ENCODE data around the gene LRRC7.
"Not testable (repeated sequence)": the region's sequence is repeated elsewhere in the genome, so short reads cannot be mapped to it uniquely, and the experiment has no call there.

Gene LRRC7

DNA sequence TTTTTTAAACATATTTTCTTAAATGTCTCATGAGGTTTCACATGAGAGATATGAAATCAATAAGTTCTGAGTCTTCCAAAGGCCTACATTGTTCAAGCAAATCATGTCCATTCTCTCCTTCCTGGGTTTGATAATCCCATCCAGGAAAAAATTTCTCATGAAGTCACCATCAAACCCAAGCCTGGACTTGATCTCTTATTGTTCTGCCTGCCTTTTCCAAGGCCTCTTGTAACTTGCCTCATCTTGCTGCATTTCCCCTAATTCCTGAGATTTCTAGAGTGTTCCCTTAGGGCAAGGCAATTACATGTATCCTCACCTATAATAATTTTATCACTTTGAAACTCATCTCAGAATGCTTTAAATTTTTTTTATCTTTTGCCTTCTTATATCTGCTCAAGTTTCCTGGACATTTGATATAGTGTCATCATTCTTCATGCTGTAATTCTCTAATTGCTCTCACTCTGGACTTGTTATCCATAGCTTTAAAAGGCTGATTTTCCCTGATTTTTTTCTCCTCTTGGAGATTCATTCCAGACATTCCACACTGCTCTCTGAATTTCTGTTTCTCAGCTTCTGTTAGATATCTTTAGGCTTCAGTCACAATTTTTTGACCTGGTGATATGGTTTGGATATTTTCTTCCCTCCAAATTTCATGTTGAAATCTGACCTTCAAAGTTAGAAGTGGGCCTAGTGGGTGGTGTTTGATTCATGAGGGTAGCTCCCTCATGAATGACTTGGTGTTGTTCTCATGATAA lies 126.4 kb downstream of the LRRC7 start:
- DNase-seq (ENCODE audit: low read depth in 1 of 2, low spot score in 1 of 2): no peak

DNA sequence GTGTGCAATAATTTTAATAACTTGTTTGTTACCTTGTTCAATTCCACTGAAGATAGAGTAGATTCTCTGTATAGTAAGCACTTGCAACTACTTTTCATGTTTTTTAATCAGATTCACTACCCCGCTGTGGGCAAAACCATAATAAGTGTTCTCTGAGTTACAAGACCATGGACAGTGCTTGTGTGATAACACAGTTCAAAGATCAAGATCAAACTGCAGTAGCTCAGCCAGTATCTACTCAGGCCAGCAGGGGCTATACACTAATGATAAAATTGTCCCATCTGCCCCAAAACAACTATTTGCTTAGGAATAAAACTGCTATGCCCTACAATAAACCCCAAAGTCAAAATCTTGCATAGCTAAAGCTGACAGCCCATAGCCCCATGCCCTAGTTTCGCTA lies 129.6 kb downstream of the LRRC7 start:
- no peak for DNase-seq (ENCODE audit: low read depth in 1 of 2, low spot score in 1 of 2)

DNA sequence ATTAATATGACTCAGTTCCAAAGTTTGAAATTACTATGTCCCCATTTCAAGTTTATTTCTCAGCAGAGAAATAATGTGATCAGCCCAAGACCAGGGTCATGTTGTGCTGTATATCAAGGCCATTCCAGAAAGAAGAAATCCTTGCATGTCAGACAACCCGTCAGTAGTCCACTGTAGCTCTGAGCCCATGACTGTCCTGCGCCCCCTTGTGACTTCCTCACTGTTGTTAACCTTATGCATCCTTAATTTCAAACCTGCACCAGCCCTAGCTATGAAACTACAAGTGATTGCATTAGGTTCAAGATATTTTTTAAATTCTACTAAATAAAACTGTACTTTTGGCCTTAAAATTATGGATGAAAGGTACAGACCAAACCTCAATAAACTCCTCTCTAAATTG lies 133.0 kb downstream of the LRRC7 start:
- DNase-seq (ENCODE audit: low read depth in 1 of 2, low spot score in 1 of 2): no peak

DNA sequence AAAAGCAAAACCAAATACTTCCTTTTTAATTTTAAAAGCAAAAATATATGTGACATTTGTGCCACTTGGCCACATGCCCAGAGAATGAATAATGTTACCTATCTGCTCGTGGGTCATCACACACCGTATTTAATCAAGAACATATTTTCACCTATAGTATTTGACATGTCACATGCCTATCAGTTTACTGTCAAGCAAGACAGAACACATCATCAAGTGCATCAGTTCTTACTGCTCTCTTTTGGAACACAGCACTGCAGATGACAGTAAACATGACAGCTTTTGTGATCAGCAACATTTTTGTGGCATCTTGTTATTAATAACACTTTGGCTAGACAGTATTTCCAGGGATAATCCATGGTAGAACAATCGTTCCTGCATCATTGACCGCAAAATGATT lies 134.4 kb downstream of the LRRC7 start:
- no peak for DNase-seq (ENCODE audit: low read depth in 1 of 2, low spot score in 1 of 2)

DNA sequence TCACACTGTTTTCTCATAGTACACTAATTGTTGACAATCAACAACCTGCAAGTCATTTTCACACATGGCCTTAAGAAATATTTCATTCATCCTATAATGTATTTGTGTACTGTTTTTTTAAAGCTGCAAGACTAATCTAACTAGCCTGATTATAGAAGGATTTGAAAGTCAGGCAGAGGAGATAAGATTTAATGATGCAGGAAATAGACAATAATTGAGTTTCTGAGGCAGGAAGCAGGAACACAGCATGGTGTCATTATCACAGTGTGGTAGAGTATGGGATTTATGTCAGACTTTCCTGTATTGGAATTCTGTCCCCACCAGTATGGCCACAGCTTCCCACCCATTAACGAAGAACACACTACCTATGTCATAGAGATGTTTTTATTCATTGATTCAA lies 138.8 kb downstream of the LRRC7 start:
- DNase-seq (ENCODE audit: low read depth in 1 of 2, low spot score in 1 of 2): no peak

DNA sequence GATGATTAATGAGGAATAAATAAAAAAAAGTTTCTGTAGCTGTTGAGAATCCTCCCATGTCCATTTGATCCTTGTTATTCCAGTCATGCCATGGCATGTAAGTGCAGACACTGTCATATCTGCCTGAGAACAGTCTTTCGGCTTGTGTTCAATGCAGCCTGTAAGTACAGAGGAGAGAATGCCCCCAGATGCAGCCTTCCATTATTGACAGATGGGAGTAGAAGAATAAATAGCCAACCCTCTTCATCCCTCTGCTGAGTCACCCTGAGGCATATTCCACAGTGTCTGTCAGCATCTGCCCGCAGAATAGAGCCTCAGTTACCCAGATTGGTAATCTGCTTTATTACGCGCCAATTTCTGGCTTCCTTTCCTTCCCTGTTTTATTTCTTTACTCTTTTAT lies 139.4 kb downstream of the LRRC7 start:
- DNase-seq (ENCODE audit: low read depth in 1 of 2, low spot score in 1 of 2): no peak

DNA sequence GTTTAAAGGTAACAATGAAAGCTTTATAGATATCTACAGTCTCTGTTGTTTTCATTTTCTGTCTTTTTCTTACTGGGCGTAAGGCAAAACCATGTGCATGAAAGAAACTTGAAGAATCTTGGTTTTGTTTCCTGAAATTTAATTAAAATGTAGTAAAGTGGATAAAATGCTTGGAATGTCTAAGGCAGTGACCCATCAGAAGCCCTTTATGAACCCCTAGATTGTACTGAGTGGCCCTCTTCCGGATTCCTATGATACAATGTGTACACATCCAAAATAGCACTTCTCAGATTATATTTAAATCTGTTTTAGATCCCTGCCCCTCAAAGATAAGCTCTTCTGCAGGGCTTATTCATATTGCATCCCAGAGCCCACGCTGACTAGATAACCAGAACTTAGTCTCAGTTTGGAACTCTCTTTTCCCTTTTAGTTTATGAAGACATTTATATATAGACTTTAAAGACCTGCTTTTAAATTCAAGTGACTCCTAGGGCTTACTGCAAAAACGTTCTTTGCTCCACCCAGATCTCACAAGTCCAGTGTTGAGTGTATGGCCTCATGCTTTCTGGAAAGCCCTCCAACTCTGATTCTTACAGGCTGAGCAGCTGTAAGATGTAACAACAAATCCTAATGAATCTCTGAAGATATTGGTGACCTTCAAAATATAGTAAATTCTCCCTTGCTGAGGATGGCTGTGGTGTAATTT lies 142.9 kb downstream of the LRRC7 start:
- DNase-seq (ENCODE audit: low read depth in 1 of 2, low spot score in 1 of 2): no peak

DNA sequence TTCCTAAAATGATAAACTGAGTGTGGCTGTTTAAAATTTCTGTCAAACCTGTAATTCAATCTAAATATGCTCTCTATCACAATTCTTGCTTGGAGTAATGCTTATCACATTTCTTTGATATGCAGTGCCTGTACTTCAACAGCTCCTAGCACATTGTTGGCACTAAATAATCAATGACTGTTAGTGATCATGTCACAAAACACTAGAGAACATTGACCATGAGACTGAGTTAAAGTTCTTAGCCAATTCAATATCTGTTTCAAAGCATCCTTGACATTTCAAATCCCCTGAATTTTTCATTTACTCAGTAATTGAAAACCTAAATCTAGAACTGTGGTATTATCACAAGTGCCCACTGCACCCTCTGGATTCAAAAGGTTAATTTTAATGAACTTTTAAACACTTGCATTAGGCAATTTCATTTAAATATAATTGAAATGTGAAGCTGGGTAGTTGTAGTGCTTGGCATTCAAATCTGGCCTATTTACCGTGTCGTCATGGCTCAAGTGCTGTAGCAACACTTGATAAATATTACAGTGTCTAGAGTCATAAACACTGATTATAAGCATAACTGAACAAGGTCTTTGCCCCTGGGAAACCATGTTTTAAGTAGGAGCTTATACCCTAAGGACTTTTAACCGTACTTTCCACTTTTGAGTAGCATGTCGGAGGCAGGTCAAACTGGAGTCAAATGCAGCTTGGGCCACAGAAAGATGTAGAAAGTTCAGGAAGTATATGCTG lies 143.6 kb downstream of the LRRC7 start:
- DNase-seq (ENCODE audit: low read depth in 1 of 2, low spot score in 1 of 2): no peak

DNA sequence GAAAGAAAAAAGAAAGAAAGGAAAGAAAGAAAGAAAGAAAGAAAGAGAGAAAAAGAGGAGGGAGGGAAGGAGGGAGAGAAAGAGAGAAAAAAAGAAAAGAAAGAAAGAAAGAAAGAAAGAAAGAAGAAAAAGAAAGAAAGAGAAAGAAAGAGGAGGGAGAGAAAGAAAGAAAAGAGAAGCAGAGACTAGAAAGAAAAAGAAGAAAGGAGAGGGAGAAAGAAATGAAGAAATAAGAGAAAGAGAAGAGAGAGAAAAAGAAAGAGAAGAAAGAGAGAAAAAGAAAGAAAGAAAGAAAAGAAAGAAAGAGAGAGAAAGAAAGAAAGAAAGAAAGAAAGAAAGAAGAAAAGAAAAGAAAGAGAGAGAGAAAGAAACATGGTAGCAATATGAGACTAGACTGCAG lies 150.1 kb downstream of the LRRC7 start:
- not testable (repeated sequence) for DNase-seq (ENCODE audit: low read depth in 1 of 2, low spot score in 1 of 2)

DNA sequence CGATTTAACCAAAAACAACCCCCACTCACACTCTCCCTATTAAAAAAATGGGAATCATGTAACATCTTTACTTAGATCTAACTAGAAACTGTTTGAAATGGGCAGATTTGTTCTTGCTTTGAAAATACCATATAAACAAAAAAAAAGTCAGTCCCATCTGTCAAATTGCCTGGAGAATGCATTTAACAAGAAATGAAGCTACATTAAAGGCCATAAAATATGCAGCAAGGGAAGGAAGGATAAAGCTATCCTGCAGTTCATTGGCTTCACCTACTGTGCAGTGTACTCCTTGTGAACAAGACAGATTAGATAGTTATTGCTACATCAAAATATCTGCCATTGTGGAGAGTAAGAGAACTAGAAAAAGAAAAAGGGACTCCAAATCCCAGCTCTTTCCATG lies 160.5 kb downstream of the LRRC7 start:
- DNase-seq (ENCODE audit: low read depth in 1 of 2, low spot score in 1 of 2): no peak

DNA sequence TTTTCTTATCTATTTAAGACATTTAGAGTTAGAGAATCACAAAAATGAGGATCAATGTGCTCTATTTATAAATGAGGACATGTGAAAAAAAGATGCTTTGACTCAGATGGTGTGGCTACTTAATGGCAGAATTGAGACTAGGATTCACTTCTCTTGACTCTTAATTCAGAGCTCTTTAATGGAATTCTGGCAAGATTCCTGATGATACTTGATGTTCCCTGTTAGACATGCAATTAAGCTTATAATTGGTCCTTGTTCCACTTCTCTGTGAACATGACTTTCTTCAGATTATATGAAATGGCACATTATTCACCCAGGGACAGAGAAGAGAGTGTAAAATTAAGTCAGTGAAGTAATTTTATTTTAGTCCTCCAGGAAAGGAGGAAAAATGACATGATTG lies 165.3 kb downstream of the LRRC7 start:
- DNase-seq (ENCODE audit: low read depth in 1 of 2, low spot score in 1 of 2): no peak

DNA sequence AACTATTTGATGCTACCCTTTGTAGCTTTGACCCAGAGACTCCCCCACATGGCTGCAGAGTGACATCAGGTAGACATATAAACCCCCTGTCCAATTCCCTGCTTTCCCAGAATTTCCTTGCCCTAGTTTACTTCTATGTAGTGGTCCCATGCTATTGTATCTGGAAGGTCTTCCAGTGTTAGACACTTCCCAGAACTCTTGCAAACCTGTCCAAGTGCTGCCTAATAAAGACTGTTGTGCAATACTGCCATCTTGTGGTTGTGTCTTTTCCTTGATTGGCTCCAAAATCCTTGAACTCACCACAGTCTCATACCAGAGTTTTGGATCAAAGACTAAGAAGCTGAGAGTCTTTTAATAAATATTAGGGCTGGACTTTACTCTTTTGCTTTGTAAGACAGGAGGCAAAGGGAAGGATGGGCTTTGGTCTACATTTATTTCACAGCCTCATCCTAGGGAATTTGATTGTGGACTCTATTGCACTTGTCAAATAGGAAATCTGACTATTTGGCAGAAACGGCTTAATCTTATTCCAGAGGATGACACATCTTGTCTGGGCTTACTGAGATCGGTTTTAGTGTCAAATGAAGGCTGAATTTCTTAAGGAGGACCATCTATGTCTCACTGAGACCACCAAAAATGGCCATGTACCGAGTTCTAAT lies 169.9 kb downstream of the LRRC7 start:
- DNase-seq (ENCODE audit: low read depth in 1 of 2, low spot score in 1 of 2): peak in 1 of 2 donors; percentile 7

DNA sequence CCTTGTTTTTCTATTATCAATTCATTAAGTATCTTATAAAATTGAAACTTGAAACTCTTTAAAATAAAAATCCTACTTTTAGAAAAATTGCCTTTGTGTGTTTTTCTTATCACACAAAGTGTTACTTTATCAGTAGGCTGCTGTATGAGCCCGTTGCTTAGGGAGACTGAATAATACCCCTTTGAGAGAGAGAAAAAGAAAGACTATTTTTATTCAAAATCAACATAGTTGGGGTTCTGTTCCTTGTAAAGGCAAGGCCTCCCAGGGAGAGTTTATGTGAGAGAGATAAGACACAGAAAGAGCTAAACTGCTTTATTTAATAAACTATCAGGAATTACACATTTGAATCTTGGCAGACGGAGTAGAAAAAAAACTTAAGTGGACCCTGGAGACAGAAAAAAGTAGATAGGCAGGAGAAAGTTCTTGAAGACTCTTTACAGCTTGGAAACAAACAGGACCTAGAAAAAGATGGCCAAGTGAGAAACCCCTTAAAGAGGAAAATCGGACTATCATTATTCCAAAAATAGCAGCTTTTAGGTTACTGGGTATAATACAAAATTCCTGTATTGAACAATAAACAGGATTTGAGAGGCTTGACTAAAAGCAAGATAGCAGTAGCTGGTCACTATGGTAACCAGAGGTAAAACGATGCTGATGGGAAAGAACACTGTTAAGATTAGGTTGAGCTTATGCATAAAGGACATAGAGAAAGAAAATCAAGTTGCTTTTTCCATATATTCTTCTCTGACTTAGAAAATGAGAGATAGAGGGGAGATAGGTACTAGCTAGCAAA lies 170.9 kb downstream of the LRRC7 start:
- DNase-seq (ENCODE audit: low read depth in 1 of 2, low spot score in 1 of 2): no peak

DNA sequence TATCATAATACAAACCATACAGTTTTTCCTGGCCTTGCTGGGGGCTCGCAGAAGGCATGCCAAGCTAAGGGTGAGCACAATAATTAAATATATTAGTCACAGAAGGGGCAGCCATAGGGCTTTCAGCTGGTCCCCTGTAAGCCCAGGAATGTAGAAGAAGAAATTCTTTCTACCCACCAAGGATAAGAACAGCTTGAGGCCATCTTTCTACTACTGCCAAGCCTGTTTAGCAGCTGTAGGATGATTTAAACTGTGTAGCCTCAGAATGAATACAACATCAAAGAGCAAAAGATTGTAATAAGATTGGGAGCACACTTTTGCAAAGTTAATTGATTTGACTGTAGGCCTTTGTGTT lies 171.5 kb downstream of the LRRC7 start:
- no peak for DNase-seq (ENCODE audit: low read depth in 1 of 2, low spot score in 1 of 2)

DNA sequence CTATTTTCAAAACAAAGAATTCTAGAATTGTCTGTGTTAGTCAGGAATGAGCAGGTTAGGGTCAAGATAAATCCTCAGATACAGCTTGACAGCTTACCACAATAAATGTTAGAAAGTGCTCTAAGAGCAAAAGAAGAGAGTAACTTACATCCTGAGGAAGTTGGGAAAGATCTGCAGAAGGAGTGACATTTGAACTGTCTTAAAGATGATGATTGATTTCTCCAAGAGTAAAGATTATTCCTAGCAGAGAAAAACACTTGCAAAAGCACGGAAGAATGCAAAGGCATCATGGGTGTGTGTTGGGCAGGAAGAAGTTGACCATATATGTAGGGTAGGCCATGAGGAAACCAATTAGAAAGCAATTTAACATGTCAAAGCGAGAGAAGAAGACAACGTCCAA lies 175.4 kb downstream of the LRRC7 start:
- no peak for DNase-seq (ENCODE audit: low read depth in 1 of 2, low spot score in 1 of 2)

DNA sequence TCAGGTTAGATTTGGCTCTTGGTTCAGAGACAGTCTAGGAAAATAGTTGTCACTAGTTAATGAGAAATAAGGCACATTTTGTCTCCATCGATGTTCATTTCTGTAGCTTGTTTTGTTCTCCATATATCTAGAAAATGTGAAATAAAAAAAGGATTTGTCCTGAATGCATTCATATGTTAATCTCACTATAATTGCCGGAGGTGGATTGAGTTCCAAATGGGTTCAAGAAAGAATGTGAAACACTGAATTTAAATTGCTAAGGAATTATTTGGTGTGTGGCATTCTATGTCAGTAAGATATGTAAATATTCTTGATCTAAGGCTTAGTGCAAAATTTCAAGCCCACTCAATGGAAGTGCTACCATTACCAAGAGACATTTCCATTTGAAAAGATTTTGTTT lies 176.7 kb downstream of the LRRC7 start:
- no peak for DNase-seq (ENCODE audit: low read depth in 1 of 2, low spot score in 1 of 2)

DNA sequence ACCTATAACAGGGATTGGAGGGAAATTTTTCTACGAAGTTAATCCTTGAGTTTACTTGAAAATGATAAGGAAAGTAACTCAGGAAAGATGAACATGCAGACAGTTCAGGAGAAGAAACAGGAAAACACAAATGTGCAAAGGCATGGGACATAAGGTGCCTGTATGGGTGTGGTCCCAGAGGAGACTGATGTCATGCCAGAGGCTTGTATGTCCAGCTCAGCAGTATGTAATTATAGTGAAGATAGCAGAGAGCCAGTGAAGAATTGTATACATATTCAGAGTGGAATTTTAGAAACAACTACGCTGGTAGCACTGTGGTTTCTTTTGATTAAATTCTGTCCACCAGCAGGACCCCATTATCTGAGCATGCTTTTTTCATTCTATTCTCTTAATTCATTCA lies 179.5 kb downstream of the LRRC7 start:
- DNase-seq (ENCODE audit: low read depth in 1 of 2, low spot score in 1 of 2): no peak

DNA sequence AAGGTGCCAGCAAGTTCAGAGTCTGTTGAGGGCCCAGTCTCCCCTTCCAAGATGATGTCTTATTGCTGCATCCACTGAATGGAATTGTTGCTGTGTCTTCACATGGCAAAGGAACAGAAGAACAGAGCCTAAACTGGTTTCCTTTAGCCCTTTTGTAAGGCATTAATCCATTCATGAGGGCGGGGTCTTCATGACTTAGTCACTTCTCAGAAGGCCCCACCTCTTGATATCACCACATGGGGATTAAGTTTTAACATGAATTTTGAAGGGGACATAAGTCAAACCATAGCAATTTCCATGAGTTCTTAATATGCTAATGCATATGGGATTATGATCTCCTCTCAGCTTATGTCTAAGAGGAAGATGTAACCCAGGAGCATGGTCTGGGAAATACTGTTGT lies 182.9 kb downstream of the LRRC7 start:
- no peak for DNase-seq (ENCODE audit: low read depth in 1 of 2, low spot score in 1 of 2)

DNA sequence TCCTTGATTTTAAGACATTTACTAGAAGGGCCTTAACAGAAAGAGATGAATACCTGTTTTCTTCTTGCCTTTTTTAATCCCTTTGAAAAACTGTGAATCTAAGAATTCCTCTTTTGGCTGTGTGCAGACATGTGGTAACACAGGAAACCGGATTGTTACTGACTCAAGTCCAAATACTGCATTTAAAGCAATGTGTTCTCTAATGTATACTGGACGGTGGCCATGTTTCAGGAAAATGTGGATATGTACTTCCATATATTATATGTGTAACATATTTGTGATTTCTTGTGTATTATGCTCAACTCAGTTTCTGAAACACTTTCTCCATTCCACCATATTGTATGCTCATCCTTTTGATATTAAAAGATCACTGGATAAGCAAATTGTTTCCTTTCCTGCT lies 185.1 kb downstream of the LRRC7 start:
- DNase-seq (ENCODE audit: low read depth in 1 of 2, low spot score in 1 of 2): no peak

DNA sequence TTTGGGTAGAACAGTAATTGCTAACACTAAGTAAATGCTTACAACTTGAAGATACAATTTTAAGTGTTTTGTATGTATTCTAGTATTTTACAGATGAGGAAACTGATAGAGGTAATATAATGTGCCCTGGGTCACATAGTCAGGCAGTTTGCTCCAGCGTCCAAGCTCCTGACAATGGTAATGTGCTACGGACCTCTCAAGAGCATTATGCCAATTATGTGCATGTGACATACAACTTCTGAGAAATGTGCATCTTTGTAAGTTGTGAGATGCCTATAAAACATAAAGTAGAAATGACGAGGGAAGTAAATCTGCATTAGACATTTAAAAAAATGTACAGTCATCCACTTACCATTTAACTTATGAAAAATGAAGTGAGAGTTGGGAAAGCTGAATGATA lies 186.8 kb downstream of the LRRC7 start:
- no peak for DNase-seq (ENCODE audit: low read depth in 1 of 2, low spot score in 1 of 2)

DNA sequence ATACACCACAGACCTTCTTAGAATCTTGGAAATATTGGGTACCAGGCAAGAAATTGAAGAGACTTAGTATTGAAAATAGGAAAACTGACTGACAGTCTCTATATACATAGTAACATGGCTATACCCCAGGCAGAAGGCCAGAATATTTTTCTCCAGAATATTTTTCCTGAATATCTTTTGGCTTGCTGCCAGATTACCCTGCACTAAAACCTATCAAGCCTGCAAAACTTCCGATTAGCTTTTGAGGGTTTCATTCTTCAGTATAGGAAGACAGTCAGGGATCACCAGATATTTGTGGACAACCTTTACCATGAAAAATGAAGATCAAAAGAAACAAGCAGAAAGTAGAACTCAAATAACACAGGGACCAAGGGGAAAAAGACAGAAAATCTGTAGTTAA lies 187.9 kb downstream of the LRRC7 start:
- DNase-seq (ENCODE audit: low read depth in 1 of 2, low spot score in 1 of 2): no peak

All from activated CD4-positive, alpha-beta T cell treated with anti-CD3 and anti-CD28 coated beads, Interleukin-2, amount 50 U/mL, for 24 hours (primary cell).